Stomach (tissue), 4 donors: ENCODE measurements around the gene ARFGAP3.

Source experiments
- POLR2A ChIP-seq, 4 donors: fragments of 450-650 bp; IDR thresholded peaks; one replicate each; pipeline ENCODE4 v1.6.1; 2016; ENCODE audit warnings: antibody characterized with exemption in 4 of 4, control low read depth in 2 of 4, mild to moderate bottlenecking in 1 of 4, moderate library complexity in 1 of 4
- TF ChIP-seq, protein P1 (sequence below), 7 experiments: fragments of 450-650 bp in 4 of 7; fragments of 200-600 bp in 3 of 7; sonication (generic) in 3 of 7; IDR thresholded peaks; one replicate each; pipeline ENCODE4 v1.5.1; 2016 to 2019; ENCODE audit warnings: antibody characterized with exemption in 7 of 7, control low read depth in 2 of 7, mild to moderate bottlenecking in 1 of 7

DNA sequence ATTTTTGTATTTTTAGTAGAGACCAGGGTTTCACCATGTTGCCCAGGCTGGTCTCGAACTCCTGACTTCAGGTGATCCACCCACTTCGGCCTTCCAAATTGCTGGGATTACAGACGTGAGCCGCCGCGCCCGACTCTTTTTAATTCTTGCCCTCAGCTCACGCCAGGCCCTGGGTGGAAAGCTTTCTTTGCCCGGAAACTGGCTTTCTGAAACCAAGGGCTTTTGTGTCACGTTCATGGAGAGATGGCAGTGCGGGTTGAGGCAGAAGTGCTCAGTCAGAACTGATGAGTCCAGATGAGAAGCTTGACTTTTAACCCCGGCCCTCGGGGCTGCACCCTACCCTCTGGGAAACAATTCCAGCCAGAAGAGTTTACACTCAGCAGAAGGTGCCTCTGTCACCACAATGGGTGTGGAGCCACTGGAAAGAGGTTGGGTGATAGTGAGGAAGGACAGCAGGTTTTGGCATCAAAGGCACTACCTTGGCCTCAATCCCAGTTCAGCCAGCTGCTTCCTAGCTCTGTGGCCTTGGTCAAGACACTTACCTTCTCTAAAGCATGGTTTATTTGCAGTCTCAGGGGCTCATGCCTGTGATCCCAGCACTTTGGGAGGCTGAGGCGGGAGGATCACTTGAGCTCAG, 890 bp upstream of the ARFGAP3 start:
- TF ChIP-seq POLR2A (IDR thresholded peaks at IDR 0.05): no peak
- TF ChIP-seq, protein P1, sequence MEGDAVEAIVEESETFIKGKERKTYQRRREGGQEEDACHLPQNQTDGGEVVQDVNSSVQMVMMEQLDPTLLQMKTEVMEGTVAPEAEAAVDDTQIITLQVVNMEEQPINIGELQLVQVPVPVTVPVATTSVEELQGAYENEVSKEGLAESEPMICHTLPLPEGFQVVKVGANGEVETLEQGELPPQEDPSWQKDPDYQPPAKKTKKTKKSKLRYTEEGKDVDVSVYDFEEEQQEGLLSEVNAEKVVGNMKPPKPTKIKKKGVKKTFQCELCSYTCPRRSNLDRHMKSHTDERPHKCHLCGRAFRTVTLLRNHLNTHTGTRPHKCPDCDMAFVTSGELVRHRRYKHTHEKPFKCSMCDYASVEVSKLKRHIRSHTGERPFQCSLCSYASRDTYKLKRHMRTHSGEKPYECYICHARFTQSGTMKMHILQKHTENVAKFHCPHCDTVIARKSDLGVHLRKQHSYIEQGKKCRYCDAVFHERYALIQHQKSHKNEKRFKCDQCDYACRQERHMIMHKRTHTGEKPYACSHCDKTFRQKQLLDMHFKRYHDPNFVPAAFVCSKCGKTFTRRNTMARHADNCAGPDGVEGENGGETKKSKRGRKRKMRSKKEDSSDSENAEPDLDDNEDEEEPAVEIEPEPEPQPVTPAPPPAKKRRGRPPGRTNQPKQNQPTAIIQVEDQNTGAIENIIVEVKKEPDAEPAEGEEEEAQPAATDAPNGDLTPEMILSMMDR (IDR thresholded peaks at IDR 0.05): no peak
